Stimulated activated CD4-positive, alpha-beta T cell treated with anti-CD3 and anti-CD28 coated beads, Interleukin-2, amount 100 ng/mL, for 24 hours (primary cell): ENCODE data around the gene TBC1D14.
A peak's percentile ranks its signal among the peaks of the same experiment; 100 is the strongest.
"Not testable (repeated sequence)": the region's sequence is repeated elsewhere in the genome, so short reads cannot be mapped to it uniquely, and the experiment has no call there.

ENCODE experiments used
- DNase-seq, 2 donors: peaks; one replicate each; pipeline ENCODE4 v3.0.0-alpha.2; 2020

Gene TBC1D14

DNA sequence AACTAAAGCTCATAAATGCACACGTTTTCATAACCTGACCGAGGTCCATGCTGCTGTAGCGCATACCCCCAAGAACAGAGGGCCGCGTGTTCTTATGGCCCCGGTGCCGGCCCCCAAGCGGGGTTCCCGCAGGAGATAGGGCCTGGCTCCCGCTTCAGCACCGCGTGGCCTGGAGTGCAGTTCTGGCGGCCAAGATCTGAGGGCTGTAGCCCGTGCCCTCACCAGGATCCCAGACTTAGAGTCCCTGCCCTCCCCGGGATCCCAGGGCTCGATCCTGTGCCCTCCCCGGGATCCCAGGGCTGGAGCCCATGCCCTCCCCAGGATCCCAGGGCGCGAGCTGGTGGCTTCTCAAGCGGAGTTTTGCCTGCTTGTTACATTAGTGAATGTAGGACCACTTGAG lies 159.3 kb downstream of the TBC1D14 start:
- peak in 1 of 2 donors; percentile 24 for DNase-seq

GRCh38 chr4:7070729-7071511 lies 161.3 kb downstream of the TBC1D14 start:
- DNase-seq = peak; percentile 89 to 91

GRCh38 chr4:7073059-7073458 lies 163.4 kb downstream of the TBC1D14 start:
- DNase-seq = no peak

DNA sequence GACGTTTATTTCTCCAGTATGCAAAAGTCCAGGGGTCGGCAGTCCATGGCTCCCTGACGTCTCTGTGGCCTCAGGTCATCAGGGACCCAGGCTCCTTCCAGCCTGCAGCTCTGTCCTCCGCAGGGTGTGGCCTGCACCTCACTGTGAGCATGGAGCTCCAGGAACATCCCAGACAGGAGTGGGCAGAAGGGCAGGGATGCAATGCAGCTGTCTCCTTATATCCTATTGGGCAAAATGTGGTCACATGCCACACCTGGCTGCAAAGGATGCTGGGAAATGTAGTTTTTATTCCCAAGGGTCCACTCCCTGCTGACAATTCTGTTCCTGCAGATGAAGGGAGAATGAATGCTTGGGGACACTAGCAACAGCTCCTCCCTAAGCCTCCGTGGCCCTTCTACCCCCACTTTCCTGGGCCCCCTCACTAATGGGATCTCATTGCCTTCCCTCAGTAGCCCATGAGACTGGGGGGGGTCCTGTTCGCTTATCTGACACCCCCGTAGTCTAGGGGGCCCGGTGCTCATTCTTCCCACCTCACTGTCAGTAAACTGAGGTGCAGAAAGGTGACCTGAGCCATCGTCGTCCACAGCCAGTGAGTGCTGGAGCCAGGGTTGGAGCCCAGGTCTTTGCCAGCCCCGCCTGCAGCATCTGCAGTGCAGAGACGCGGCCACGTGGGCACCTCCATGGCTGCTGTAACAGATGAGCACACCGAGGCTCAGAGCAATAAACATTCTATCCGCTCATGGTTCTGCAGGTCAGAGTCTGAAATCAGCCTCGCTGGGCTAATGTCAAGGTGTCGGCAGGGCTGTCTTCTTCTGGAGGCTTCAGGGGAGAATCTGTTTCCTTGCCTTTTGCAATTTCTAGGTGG lies 164.1 kb downstream of the TBC1D14 start:
- no peak for DNase-seq

DNA sequence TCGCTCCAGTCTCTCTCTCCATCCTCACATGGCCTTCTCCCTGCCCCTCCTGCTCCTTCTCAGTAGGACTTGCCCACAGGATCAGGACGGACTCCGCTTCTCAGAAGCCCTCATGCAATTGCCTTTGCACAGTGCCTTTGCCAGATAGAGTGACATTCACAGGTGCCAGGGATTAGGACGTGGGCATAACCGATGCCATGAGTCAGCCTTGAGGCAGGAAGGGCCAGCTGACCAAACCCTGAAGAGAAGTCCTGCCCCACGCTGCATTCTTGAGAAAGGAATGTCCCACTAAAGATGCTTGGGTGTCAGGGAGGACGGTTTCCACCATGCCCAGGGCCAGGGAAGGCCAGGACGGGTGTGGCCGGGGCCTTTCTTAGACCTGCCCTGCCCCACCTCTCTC lies 164.8 kb downstream of the TBC1D14 start:
- no peak for DNase-seq

GRCh38 chr4:7075962-7076695 lies 166.5 kb downstream of the TBC1D14 start:
- no peak for DNase-seq

DNA sequence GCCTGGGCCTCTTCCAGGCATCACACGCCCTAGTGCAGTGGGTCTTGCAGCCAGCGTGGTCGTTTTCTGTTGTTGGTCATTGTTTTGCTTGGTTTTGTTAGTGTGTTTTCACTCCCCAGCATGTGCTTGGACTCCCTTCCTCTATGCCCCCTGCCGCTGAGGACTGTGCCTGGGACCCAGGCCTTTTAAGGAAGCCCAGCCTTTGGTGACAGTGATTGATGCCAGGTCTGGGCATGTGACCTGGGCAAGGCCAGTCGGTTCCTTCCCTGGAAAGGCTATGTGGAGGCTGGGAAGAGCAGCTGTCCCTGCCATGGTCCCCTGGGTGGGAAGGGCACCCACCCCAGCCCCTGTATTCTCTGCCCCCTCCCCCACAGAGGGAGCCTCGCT lies 167.1 kb downstream of the TBC1D14 start:
- DNase-seq = no peak

DNA sequence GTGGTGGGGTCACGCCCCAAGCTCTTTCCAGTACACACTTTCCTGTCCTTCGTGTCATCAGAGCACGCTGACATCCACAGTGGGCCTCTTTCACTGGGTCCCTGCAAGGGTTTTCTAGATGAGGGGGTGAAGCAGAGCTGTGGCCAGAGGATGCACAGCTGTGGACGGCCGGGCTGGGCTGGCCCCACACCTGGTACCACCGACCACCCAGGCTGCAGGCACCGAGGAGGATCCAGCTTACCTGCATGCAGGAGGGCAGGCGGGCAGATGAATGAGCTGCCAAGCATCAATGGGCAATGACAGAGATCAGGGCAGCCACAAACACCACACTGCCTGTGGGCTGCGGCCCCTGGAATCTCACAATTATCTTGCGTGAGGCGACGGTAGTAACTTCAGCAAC lies 167.7 kb downstream of the TBC1D14 start:
- no peak for DNase-seq

GRCh38 chr4:7078025-7078424 lies 168.4 kb downstream of the TBC1D14 start:
- DNase-seq = no peak

- DNase-seq = not testable (repeated sequence)
Measured at GRCh38 chr4:7079483-7079882, 169.9 kb downstream of the TBC1D14 start.

DNA sequence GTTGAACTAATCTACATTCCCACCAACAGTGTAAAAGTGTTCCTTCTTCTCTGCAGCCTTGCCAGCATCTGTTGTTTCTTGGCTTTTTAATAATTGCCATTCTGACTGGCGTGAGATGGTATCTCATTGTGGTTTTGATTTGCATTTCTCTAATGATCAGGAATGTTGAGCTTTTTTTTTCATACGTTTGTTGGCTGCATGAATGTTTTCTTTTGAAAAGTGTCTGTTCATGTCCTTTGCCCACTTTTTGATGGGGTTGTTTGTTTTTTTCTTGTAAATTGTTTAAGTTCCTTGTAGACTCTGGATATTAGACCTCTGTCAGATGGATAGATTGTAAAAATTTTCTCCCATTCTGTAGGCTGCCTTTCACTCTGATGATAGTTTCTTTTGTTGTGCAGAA lies 170.3 kb downstream of the TBC1D14 start:
- DNase-seq = not testable (repeated sequence)
